NOMO-1 treated with dmso at 0.1 percent for 144 hours (cell line): ENCODE measurements around the gene AGO3.

Experiments used
- DNase-seq: peaks from one replicate; lab custom pipeline; 2025; ENCODE audit not compliant: unreplicated experiment; lab: John Stamatoyannopoulos, UW

Gene AGO3

GRCh38 chr1:36119456-36119855 lies 188.6 kb downstream of the AGO3 start:
- DNase-seq: no peak
